H9 (cell line): ENCODE results near the gene ALKBH4. TPM values are rescaled to one million over a fixed set of nuclear protein-coding genes. Genes with fewer than 3 reads are reported as not detected.
"Not testable (repeated sequence)": the region's sequence is repeated elsewhere in the genome, so short reads cannot be mapped to it uniquely, and the experiment has no call there.

Experiments
- DNase-seq: peaks from one replicate; pipeline ENCODE4 v3.0.0-alpha.2; 2017
- H2AFZ ChIP-seq: one replicate; pipeline ENCODE4 v1.6.1; 2013; ENCODE audit warnings: mild to moderate bottlenecking, low read length, control low read depth, moderate library complexity
- H2AK5ac ChIP-seq: 2 replicates; pipeline ENCODE4 v1.6.1; 2013; ENCODE audit warnings: low read length, control low read depth, mixed read lengths; ENCODE audit not compliant: insufficient read length
- H2BK120ac ChIP-seq: one replicate; pipeline ENCODE4 v1.6.1; 2013; ENCODE audit warnings: low read depth, mild to moderate bottlenecking, low read length, control low read depth, inconsistent platforms; ENCODE audit not compliant: poor library complexity, severe bottlenecking
- H2BK12ac ChIP-seq: 2 replicates; pipeline ENCODE4 v1.6.1; 2013; ENCODE audit warnings: low read length, control low read depth, mixed read lengths, low read depth; ENCODE audit not compliant: insufficient read length
- H2BK15ac ChIP-seq: 2 replicates; pipeline ENCODE4 v1.6.1; 2013; ENCODE audit warnings: low read depth, low read length, control low read depth
- H2BK20ac ChIP-seq: one replicate; pipeline ENCODE4 v1.6.1; 2013; ENCODE audit warnings: low read depth, mild to moderate bottlenecking, low read length, control low read depth, inconsistent platforms; ENCODE audit not compliant: poor library complexity, severe bottlenecking
- H2BK5ac ChIP-seq: 2 replicates; pipeline ENCODE4 v1.6.1; 2013; ENCODE audit warnings: low read length, control low read depth, mixed read lengths; ENCODE audit not compliant: insufficient read length
- H3K14ac ChIP-seq: 2 replicates; pipeline ENCODE4 v1.6.1; 2013; ENCODE audit warnings: low read length, control low read depth; ENCODE audit not compliant: insufficient read depth
- H3K18ac ChIP-seq: 2 replicates; pipeline ENCODE4 v1.6.1; 2013; ENCODE audit warnings: low read depth, mild to moderate bottlenecking, mixed read lengths, low read length, control low read depth; ENCODE audit not compliant: insufficient read length
- H3K23ac ChIP-seq: 2 replicates; pipeline ENCODE4 v1.6.1; 2013; ENCODE audit warnings: low read length, control low read depth, mixed read lengths, low read depth; ENCODE audit not compliant: insufficient read length
- H3K23me2 ChIP-seq: 2 replicates; pipeline ENCODE4 v1.6.1; 2013; ENCODE audit warnings: low read depth, mild to moderate bottlenecking, mixed read lengths, low read length, control low read depth; ENCODE audit not compliant: insufficient read length, poor library complexity, severe bottlenecking
- H3K27ac ChIP-seq: 2 replicates; pipeline ENCODE4 v1.5.1; 2013; ENCODE audit warnings: low read length, control low read depth, mixed read lengths, low read depth; ENCODE audit not compliant: insufficient read length
- H3K27me3 ChIP-seq: 2 replicates; pipeline ENCODE4 v1.6.1; 2013; ENCODE audit warnings: low read length, control low read depth, inconsistent platforms; ENCODE audit not compliant: insufficient read depth
- H3K4ac ChIP-seq: 2 replicates; pipeline ENCODE4 v1.6.1; 2013; ENCODE audit warnings: low read depth, mild to moderate bottlenecking, control low read depth, inconsistent platforms, low read length, moderate library complexity
- H3K4me1 ChIP-seq: 2 replicates; pipeline ENCODE4 v1.6.1; 2013; ENCODE audit warnings: low read length, control low read depth, inconsistent platforms; ENCODE audit not compliant: insufficient read depth
- H3K4me2 ChIP-seq: 2 replicates; pipeline ENCODE4 v1.6.1; 2013; ENCODE audit warnings: low read length, control low read depth, mixed read lengths; ENCODE audit not compliant: insufficient read length, insufficient read depth
- H3K56ac ChIP-seq: 2 replicates; pipeline ENCODE4 v1.6.1; 2013; ENCODE audit warnings: low read depth, mild to moderate bottlenecking, mixed read lengths, low read length, control low read depth; ENCODE audit not compliant: insufficient read length
- H3K79me1 ChIP-seq: 2 replicates; pipeline ENCODE4 v1.6.1; 2013; ENCODE audit warnings: low read depth, mild to moderate bottlenecking, moderate library complexity, low read length, control low read depth, inconsistent platforms; ENCODE audit not compliant: insufficient read depth, poor library complexity, severe bottlenecking
- H3K79me2 ChIP-seq: 2 replicates; pipeline ENCODE4 v1.6.1; 2013; ENCODE audit warnings: low read length, control low read depth, inconsistent platforms; ENCODE audit not compliant: insufficient read depth
- H3K9ac ChIP-seq: 2 replicates; pipeline ENCODE4 v1.6.1; 2013; ENCODE audit warnings: low read length, control low read depth, mixed read lengths; ENCODE audit not compliant: insufficient read length; ENCODE audit errors: extremely low read depth
- H3K9me3 ChIP-seq: one replicate; pipeline ENCODE4 v1.6.1; 2013; ENCODE audit warnings: low read depth, low read length, inconsistent platforms; ENCODE audit not compliant: control insufficient read depth
- H3T11ph ChIP-seq: one replicate; pipeline ENCODE4 v1.6.1; 2013; ENCODE audit warnings: mild to moderate bottlenecking, low read length, control low read depth, inconsistent platforms
- H4K20me1 ChIP-seq: one replicate; pipeline ENCODE4 v1.6.1; 2013; ENCODE audit not compliant: control insufficient read depth, insufficient read length, insufficient read depth
- H4K5ac ChIP-seq: 2 replicates; pipeline ENCODE4 v1.6.1; 2013; ENCODE audit warnings: low read depth, mild to moderate bottlenecking, mixed read lengths, low read length, control low read depth; ENCODE audit not compliant: insufficient read length
- H4K8ac ChIP-seq: replicated peaks from 2 replicates; pipeline ENCODE4 v1.6.1; 2013; ENCODE audit warnings: low read length, control low read depth, mixed read lengths, low read depth; ENCODE audit not compliant: insufficient read length
- H4K91ac ChIP-seq: 2 replicates; pipeline ENCODE4 v1.6.1; 2013; ENCODE audit warnings: low read depth, mild to moderate bottlenecking, moderate library complexity, mixed read lengths, low read length, control low read depth; ENCODE audit not compliant: insufficient read length
- H3K27ac Mint-ChIP-seq, 3 experiments: 2 replicates in 2 of 3; 3 replicates in 1 of 3; pipeline ENCODE4 v1.8.0; 2020 to 2021; ENCODE audit warnings: mixed read lengths in 3 of 3, mild to moderate bottlenecking in 1 of 3, moderate library complexity in 1 of 3
- H3K27me3 Mint-ChIP-seq: 2 replicates; pipeline ENCODE4 v1.8.0; 2021; ENCODE audit warnings: low read depth, mild to moderate bottlenecking, moderate library complexity, mixed read lengths
- H3K36me3 Mint-ChIP-seq, 3 experiments: 2 replicates in 2 of 3; 3 replicates in 1 of 3; pipeline ENCODE4 v1.8.0; 2020 to 2021; ENCODE audit warnings: low read depth in 3 of 3, mixed read lengths in 3 of 3; ENCODE audit not compliant: insufficient read depth in 1 of 3
- H3K4me1 Mint-ChIP-seq, 2 experiments: 2 replicates each; pipeline ENCODE4 v1.8.0; 2020; ENCODE audit warnings: mixed read lengths in 2 of 2
- H3K4me3 Mint-ChIP-seq, 2 experiments: 2 replicates in 1 of 2; 3 replicates in 1 of 2; pipeline ENCODE4 v1.8.0; 2020 to 2021; ENCODE audit warnings: mild to moderate bottlenecking in 2 of 2, mixed read lengths in 2 of 2, moderate library complexity in 1 of 2
- H3K9me3 Mint-ChIP-seq, 2 experiments: 2 replicates in 1 of 2; 3 replicates in 1 of 2; pipeline ENCODE4 v1.8.0; 2020; ENCODE audit warnings: mild to moderate bottlenecking in 2 of 2, mixed read lengths in 2 of 2, moderate library complexity in 1 of 2
- CTCF ChIP-seq: fragments of 200-600 bp; sonication (generic); conservative IDR thresholded peaks from 3 replicates; pipeline ENCODE4 v1.8.0; 2021; ENCODE audit warnings: antibody characterized with exemption, mild to moderate bottlenecking
- WGBS: extraction: QIAGEN DNeasy Blood & Tissue Kit; methylation state at CpG from one replicate; pipeline ENCODE4 v1.1.7; 2013; ENCODE audit warnings: missing lambda C conversion rate, low lambda C conversion rate, mixed read lengths; ENCODE audit not compliant: insufficient read length; ENCODE audit errors: extremely low coverage; 5-methylcytosine and 5-hydroxymethylcytosine counted together
- total RNA-seq: library from RNA; stranded (reverse); gene quantifications from 2 replicates; pipeline ENCODE4 v1.2.1, GENCODE V29; 2021

ALKBH4 gene
- total RNA-seq, 1 experiment from 2014 or later = 23.9 TPM

GRCh38 chr7:102409340-102409739 is 55.3 kb downstream of the ALKBH4 start:
- H2BK120ac ChIP-seq = no peak overlapping the region
- no peak overlapping the region for H4K5ac ChIP-seq
- no peak overlapping the region for H3K4me2 ChIP-seq
- H2AFZ ChIP-seq = no peak overlapping the region
- H4K8ac ChIP-seq = no peak overlapping the region
- no peak overlapping the region for H3K4ac ChIP-seq
- no peak overlapping the region for H3K18ac ChIP-seq
- H4K20me1 ChIP-seq = no peaks in the 10 kb centered on the region
- no peaks in the 10 kb centered on the region for H3K79me2 ChIP-seq
- Mint-ChIP-seq H3K4me3 (no peak overlapping the region), H3K9me3 (peaks cover 7 to 13% of the 10 kb centered on the region in 2 experiments), H3K27ac (no peak overlapping the region), H3K4me1 (no peaks in the 10 kb centered on the region), H3K27me3 (no peaks in the 10 kb centered on the region), H3K36me3 (peaks cover 54 to 90% (median 85%) of the 10 kb centered on the region in 3 experiments)
- H3K23ac ChIP-seq = no peak overlapping the region
- WGBS = no CpG with 5 or more reads among the region's 4 CpGs
- H2BK20ac ChIP-seq = no peak overlapping the region
- H2BK12ac ChIP-seq = no peak overlapping the region
- H3K27me3 ChIP-seq = no peaks in the 10 kb centered on the region
- H3K14ac ChIP-seq = no peak overlapping the region
- H2AK5ac ChIP-seq = no peak overlapping the region
- no peak overlapping the region for H3T11ph ChIP-seq
- no peak overlapping the region for H2BK15ac ChIP-seq
- H3K9me3 ChIP-seq = no peaks in the 10 kb centered on the region
- H3K23me2 ChIP-seq = no peaks in the 10 kb centered on the region
- peaks cover 3% of the 10 kb centered on the region for H3K79me1 ChIP-seq
- DNase-seq = no peak
- no peak overlapping the region for H2BK5ac ChIP-seq
- TF ChIP-seq CTCF = no peak
- H3K27ac ChIP-seq = no peak overlapping the region
- no peak overlapping the region for H3K9ac ChIP-seq
- no peak overlapping the region for H4K91ac ChIP-seq
- no peaks in the 10 kb centered on the region for H3K4me1 ChIP-seq
- H3K56ac ChIP-seq = no peak overlapping the region

GRCh38 chr7:102408530-102408929 is 56.1 kb downstream of the ALKBH4 start:
- not testable (repeated sequence) for H3K79me2 ChIP-seq, H3K9me3 ChIP-seq, H4K20me1 ChIP-seq, H2AK5ac ChIP-seq, H3K4me1 ChIP-seq, H2BK5ac ChIP-seq, H3K4me3 Mint-ChIP-seq, H2BK120ac ChIP-seq, H3K4me1 Mint-ChIP-seq, H3K23me2 ChIP-seq, H4K8ac ChIP-seq, H2AFZ ChIP-seq, H3K27ac ChIP-seq, H3K27me3 Mint-ChIP-seq, H3K14ac ChIP-seq, H3K9ac ChIP-seq, H2BK20ac ChIP-seq, H3K79me1 ChIP-seq, H2BK15ac ChIP-seq, DNase-seq, H3K23ac ChIP-seq, H3K18ac ChIP-seq, H3T11ph ChIP-seq, H3K27ac Mint-ChIP-seq, H2BK12ac ChIP-seq, H3K4ac ChIP-seq, H3K56ac ChIP-seq, H3K27me3 ChIP-seq, H4K5ac ChIP-seq, H4K91ac ChIP-seq, H3K4me2 ChIP-seq
- Mint-ChIP-seq H3K36me3 (peaks cover 52 to 90% (median 79%) of the 10 kb centered on the region in 3 experiments), H3K9me3 (peaks cover 7 to 13% of the 10 kb centered on the region in 2 experiments)
- no CpG with 5 or more reads among the region's 6 CpGs for WGBS
